ENCODE measurements around the gene SPTBN5. TPM values are rescaled to one million over a fixed set of nuclear protein-coding genes. Genes with fewer than 3 reads are reported as not detected.
"Not testable (repeated sequence)": the region's sequence is repeated elsewhere in the genome, so short reads cannot be mapped to it uniquely, and the experiment has no call there.

SPTBN5 gene
- polyA plus RNA-seq, 1 donor: 1.7 TPM

GRCh38 chr15:41836073-41836472, 57.8 kb downstream of the SPTBN5 start:
- Histone ChIP-seq H3K36me3 (ENCODE audit: control insufficient read depth, insufficient read depth, low read length) (peaks cover 41% of the 10 kb centered on the region), H3K27ac (ENCODE audit: low read length) (no peak overlapping the region), H3K9me3 (ENCODE audit: control insufficient read depth, low read depth, low read length) (no peaks in the 10 kb centered on the region), H3K4me1 (ENCODE audit: control insufficient read depth, insufficient read depth, low read length) (no peaks in the 10 kb centered on the region), H3K27me3 (ENCODE audit: control insufficient read depth, insufficient read depth, low read length) (no peaks in the 10 kb centered on the region), H3K4me3 (ENCODE audit: low read length) (no peak overlapping the region)
- WGBS (ENCODE audit: insufficient coverage, low lambda C conversion rate): no CpG with 5 or more reads among the region's 6 CpGs
- no peak for DNase-seq

GRCh38 chr15:41834096-41834495, 59.8 kb downstream of the SPTBN5 start:
- peaks cover 33% of the 10 kb centered on the region for H3K36me3 ChIP-seq (ENCODE audit: control insufficient read depth, insufficient read depth, low read length)
- no peaks in the 10 kb centered on the region for H3K9me3 ChIP-seq (ENCODE audit: control insufficient read depth, low read depth, low read length)
- H3K27ac ChIP-seq (ENCODE audit: low read length): no peak overlapping the region
- peaks cover 7% of the 10 kb centered on the region for H3K4me1 ChIP-seq (ENCODE audit: control insufficient read depth, insufficient read depth, low read length)
- no peak for DNase-seq
- no CpG with 5 or more reads among the region's 3 CpGs for WGBS (ENCODE audit: insufficient coverage, low lambda C conversion rate)
- H3K4me3 ChIP-seq (ENCODE audit: low read length): no peak overlapping the region
- no peaks in the 10 kb centered on the region for H3K27me3 ChIP-seq (ENCODE audit: control insufficient read depth, insufficient read depth, low read length)

GRCh38 chr15:41832875-41833274, 61.0 kb downstream of the SPTBN5 start:
- Histone ChIP-seq H3K9me3 (ENCODE audit: control insufficient read depth, low read depth, low read length) (no peaks in the 10 kb centered on the region), H3K4me3 (ENCODE audit: low read length) (no peak overlapping the region), H3K4me1 (ENCODE audit: control insufficient read depth, insufficient read depth, low read length) (peaks cover 12% of the 10 kb centered on the region), H3K36me3 (ENCODE audit: control insufficient read depth, insufficient read depth, low read length) (peaks cover 33% of the 10 kb centered on the region), H3K27me3 (ENCODE audit: control insufficient read depth, insufficient read depth, low read length) (no peaks in the 10 kb centered on the region), H3K27ac (ENCODE audit: low read length) (no peak overlapping the region)
- no CpG with 5 or more reads among the region's 3 CpGs for WGBS (ENCODE audit: insufficient coverage, low lambda C conversion rate)
- DNase-seq: no peak

GRCh38 chr15:41832208-41832607, 61.6 kb downstream of the SPTBN5 start:
- WGBS (ENCODE audit: insufficient coverage, low lambda C conversion rate): no CpG with 5 or more reads among the region's 10 CpGs
- Histone ChIP-seq H3K4me3 (ENCODE audit: low read length) (no peak overlapping the region), H3K27me3 (ENCODE audit: control insufficient read depth, insufficient read depth, low read length) (no peaks in the 10 kb centered on the region), H3K4me1 (ENCODE audit: control insufficient read depth, insufficient read depth, low read length) (peaks cover 12% of the 10 kb centered on the region), H3K9me3 (ENCODE audit: control insufficient read depth, low read depth, low read length) (peaks cover 2% of the 10 kb centered on the region), H3K27ac (ENCODE audit: low read length) (no peak overlapping the region), H3K36me3 (ENCODE audit: control insufficient read depth, insufficient read depth, low read length) (peaks cover 31% of the 10 kb centered on the region)
- DNase-seq: no peak

GRCh38 chr15:41831291-41831690, 62.6 kb downstream of the SPTBN5 start:
- H3K4me3 ChIP-seq (ENCODE audit: low read length): not testable (repeated sequence)
- WGBS (ENCODE audit: insufficient coverage, low lambda C conversion rate): no CpG with 5 or more reads among the region's 4 CpGs
- H3K4me1 ChIP-seq (ENCODE audit: control insufficient read depth, insufficient read depth, low read length): peaks cover 12% of the 10 kb centered on the region

GRCh38 chr15:41829959-41830646, 63.8 kb downstream of the SPTBN5 start:
- no CpG with 5 or more reads among the region's 13 CpGs for WGBS (ENCODE audit: insufficient coverage, low lambda C conversion rate)
- no peak overlapping the region for H3K4me3 ChIP-seq (ENCODE audit: low read length)
- H3K9me3 ChIP-seq (ENCODE audit: control insufficient read depth, low read depth, low read length): peaks cover 4% of the 10 kb centered on the region
- DNase-seq: no peak
- peaks cover 12% of the 10 kb centered on the region for H3K4me1 ChIP-seq (ENCODE audit: control insufficient read depth, insufficient read depth, low read length)
- H3K27me3 ChIP-seq (ENCODE audit: control insufficient read depth, insufficient read depth, low read length): no peaks in the 10 kb centered on the region
- H3K36me3 ChIP-seq (ENCODE audit: control insufficient read depth, insufficient read depth, low read length): peaks cover 24% of the 10 kb centered on the region
- no peak overlapping the region for H3K27ac ChIP-seq (ENCODE audit: low read length)

More at GRCh38 chr15:41831291-41831690, 62.6 kb downstream of the SPTBN5 start:
- H3K36me3 ChIP-seq (ENCODE audit: control insufficient read depth, insufficient read depth, low read length): peaks cover 26% of the 10 kb centered on the region
- H3K27ac ChIP-seq (ENCODE audit: low read length); H3K9me3 ChIP-seq (ENCODE audit: control insufficient read depth, low read depth, low read length); H3K27me3 ChIP-seq (ENCODE audit: control insufficient read depth, insufficient read depth, low read length); DNase-seq: not testable (repeated sequence)

- H3K36me3 ChIP-seq (ENCODE audit: control insufficient read depth, insufficient read depth, low read length): peaks cover 37% of the 10 kb centered on the region
- no peak for DNase-seq
- no peaks in the 10 kb centered on the region for H3K27me3 ChIP-seq (ENCODE audit: control insufficient read depth, insufficient read depth, low read length)
- WGBS (ENCODE audit: insufficient coverage, low lambda C conversion rate): 0% methylated on average over 1 of the region's 6 CpGs
- peaks cover 12% of the 10 kb centered on the region for H3K4me1 ChIP-seq (ENCODE audit: control insufficient read depth, insufficient read depth, low read length)
- peaks cover 4% of the 10 kb centered on the region for H3K9me3 ChIP-seq (ENCODE audit: control insufficient read depth, low read depth, low read length)
- H3K4me3 ChIP-seq (ENCODE audit: low read length): peak overlapping the region; percentile 87
- H3K27ac ChIP-seq (ENCODE audit: low read length): no peak overlapping the region
Measured at GRCh38 chr15:41828807-41829141, 65.1 kb downstream of the SPTBN5 start.

- Histone ChIP-seq H3K27me3 (ENCODE audit: control insufficient read depth, insufficient read depth, low read length) (no peaks in the 10 kb centered on the region), H3K4me3 (ENCODE audit: low read length) (peak within 1 kb of the TSS; percentile 87), H3K4me1 (ENCODE audit: control insufficient read depth, insufficient read depth, low read length) (peaks cover 12% of the 10 kb centered on the region), H3K27ac (ENCODE audit: low read length) (peak within 1 kb of the TSS; percentile 72), H3K9me3 (ENCODE audit: control insufficient read depth, low read depth, low read length) (peaks cover 4% of the 10 kb centered on the region), H3K36me3 (ENCODE audit: control insufficient read depth, insufficient read depth, low read length) (peaks cover 43% of the 10 kb centered on the region)
- no CpG with 5 or more reads among the region's 66 CpGs for WGBS (ENCODE audit: insufficient coverage, low lambda C conversion rate)
- peak; percentile 83 to 90 for DNase-seq
Measured at GRCh38 chr15:41827880-41828806, 65.7 kb downstream of the SPTBN5 start, which contains the start of gene JMJD7. TSS of gene JMJD7 (plus strand) at chr15:41828092. CDS start at chr15:41828125, 33 bp downstream.

- H3K27ac ChIP-seq (ENCODE audit: low read length): no peak overlapping the region
- WGBS (ENCODE audit: insufficient coverage, low lambda C conversion rate): 0% methylated on average over 8 of the region's 37 CpGs
Measured at GRCh38 chr15:41827290-41827879, 66.5 kb downstream of the SPTBN5 start.

More at GRCh38 chr15:41827290-41827879, 66.5 kb downstream of the SPTBN5 start:
- H3K36me3 ChIP-seq (ENCODE audit: control insufficient read depth, insufficient read depth, low read length): peaks cover 51% of the 10 kb centered on the region
- peak overlapping the region; percentile 87 for H3K4me3 ChIP-seq (ENCODE audit: low read length)
- DNase-seq: peak; percentile 22 to 49
- no peaks in the 10 kb centered on the region for H3K27me3 ChIP-seq (ENCODE audit: control insufficient read depth, insufficient read depth, low read length)
- peaks cover 4% of the 10 kb centered on the region for H3K9me3 ChIP-seq (ENCODE audit: control insufficient read depth, low read depth, low read length)
- peaks cover 12% of the 10 kb centered on the region for H3K4me1 ChIP-seq (ENCODE audit: control insufficient read depth, insufficient read depth, low read length)
